Measurements from ENCODE around the gene NBPF10.
A peak's percentile ranks its signal among the peaks of the same experiment; 100 is the strongest.
"Not testable (repeated sequence)": the region's sequence is repeated elsewhere in the genome, so short reads cannot be mapped to it uniquely, and the experiment has no call there.

NBPF10 gene

GRCh38 chr1:146144465-146144864 is at the start of gene NBPF10:
NBPF10 (minus strand) TSS chr1:146144804; CDS start chr1:146144769, 35 bp downstream.
- H3K4me1 ChIP-seq; H3K27me3 ChIP-seq; H3K9me3 ChIP-seq; H3K36me3 ChIP-seq; DNase-seq; intact Hi-C loops (cut with DNase I; ENCODE audit: low total_unique reads); H3K4me3 ChIP-seq; H3K27ac ChIP-seq: not testable (repeated sequence)
- TF ChIP-seq CTCF (IDR thresholded peaks at IDR 0.05), result peak in 1 of 2 experiments; percentile 11

GRCh38 chr1:146174531-146174930 is 29.9 kb upstream of the NBPF10 start:
- H3K36me3 ChIP-seq; H3K4me1 ChIP-seq; H3K4me3 ChIP-seq; H3K27me3 ChIP-seq; H3K9me3 ChIP-seq; intact Hi-C loops (cut with DNase I; ENCODE audit: low total_unique reads); H3K27ac ChIP-seq: not testable (repeated sequence)
- peak in 1 of 2 donors; percentile 18 for DNase-seq

- not testable (repeated sequence) for H3K4me1 ChIP-seq
Measured at GRCh38 chr1:146167740-146168139, 23.1 kb upstream of the NBPF10 start.

GRCh38 chr1:146167273-146167672 is 22.7 kb upstream of the NBPF10 start:
- H3K27me3 ChIP-seq; H3K9me3 ChIP-seq; DNase-seq; H3K4me3 ChIP-seq; H3K4me1 ChIP-seq; H3K36me3 ChIP-seq; H3K27ac ChIP-seq; intact Hi-C loops (cut with DNase I; ENCODE audit: low total_unique reads): not testable (repeated sequence)

More at GRCh38 chr1:146167740-146168139, 23.1 kb upstream of the NBPF10 start:
- H3K27ac ChIP-seq; H3K36me3 ChIP-seq; DNase-seq; H3K9me3 ChIP-seq; H3K4me3 ChIP-seq; intact Hi-C loops (cut with DNase I; ENCODE audit: low total_unique reads); H3K27me3 ChIP-seq: not testable (repeated sequence)

Measured in tibial artery (tissue), 4 donors.